ENCODE data around the gene CDC7.
"Not testable (repeated sequence)": the region's sequence is repeated elsewhere in the genome, so short reads cannot be mapped to it uniquely, and the experiment has no call there.

Gene CDC7

GRCh38 chr1:91513160-91513559 lies 12.5 kb downstream of the CDC7 start:
- peak; percentile 96 for FAIRE-seq

- no peak for FAIRE-seq
Observed at GRCh38 chr1:91513706-91514105, 13.1 kb downstream of the CDC7 start.

GRCh38 chr1:91515994-91516393 lies 15.3 kb downstream of the CDC7 start:
- no peak for FAIRE-seq

- FAIRE-seq: not testable (repeated sequence)
Observed at GRCh38 chr1:91516605-91517004, 16.0 kb downstream of the CDC7 start.

- FAIRE-seq: not testable (repeated sequence)
Observed at GRCh38 chr1:91519167-91519566, 18.5 kb downstream of the CDC7 start.

- no peak for FAIRE-seq
Observed at GRCh38 chr1:91520942-91521507, 20.4 kb downstream of the CDC7 start.

- FAIRE-seq: no peak
Observed at GRCh38 chr1:91523482-91523881, 22.8 kb downstream of the CDC7 start.

- no peak for FAIRE-seq
Observed at GRCh38 chr1:91526496-91526895, 25.8 kb downstream of the CDC7 start.

- FAIRE-seq: no peak
Observed at GRCh38 chr1:91527266-91527765, 26.7 kb downstream of the CDC7 start.

- FAIRE-seq: no peak
Observed at GRCh38 chr1:91527781-91528180, 27.1 kb downstream of the CDC7 start.

- FAIRE-seq: peak; percentile 66
Observed at GRCh38 chr1:91529856-91530255, 29.2 kb downstream of the CDC7 start.

- no peak for FAIRE-seq
Observed at GRCh38 chr1:91533361-91534024, 32.8 kb downstream of the CDC7 start.

- FAIRE-seq: no peak
Observed at GRCh38 chr1:91535441-91535840, 34.8 kb downstream of the CDC7 start.

GRCh38 chr1:91537281-91537986 lies 36.8 kb downstream of the CDC7 start:
- no peak for FAIRE-seq

GRCh38 chr1:91537987-91538304 lies 37.3 kb downstream of the CDC7 start:
- FAIRE-seq: no peak

GRCh38 chr1:91540910-91541309 lies 40.3 kb downstream of the CDC7 start:
- no peak for FAIRE-seq

GRCh38 chr1:91541918-91542533 lies 41.4 kb downstream of the CDC7 start:
- FAIRE-seq: no peak

GRCh38 chr1:91545506-91546300 lies 45.1 kb downstream of the CDC7 start:
- no peak for FAIRE-seq

GRCh38 chr1:91546301-91546581 lies 45.6 kb downstream of the CDC7 start:
- no peak for FAIRE-seq

GRCh38 chr1:91546876-91547275 lies 46.2 kb downstream of the CDC7 start:
- no peak for FAIRE-seq

- no peak for FAIRE-seq
Observed at GRCh38 chr1:91548376-91549040, 47.9 kb downstream of the CDC7 start.

GRCh38 chr1:91549041-91549735 lies 48.5 kb downstream of the CDC7 start:
- no peak for FAIRE-seq
